Astrocyte of the spinal cord (primary cell): ENCODE results near the gene DISP3.

Experiments used
- DNase-seq: peaks from one replicate; pipeline ENCODE4 v3.0.0; 2011; ENCODE audit warnings: low read depth, low spot score
- H3K4me3 ChIP-seq: 2 replicates; pipeline ENCODE4 v1.5.1; 2011; ENCODE audit warnings: low read depth, mild to moderate bottlenecking, low read length, moderate library complexity
- CTCF ChIP-seq: IDR thresholded peaks from 2 replicates; pipeline ENCODE4 v1.5.1; 2012; ENCODE audit warnings: low read depth, mild to moderate bottlenecking, low read length, inconsistent platforms
- in situ Hi-C: cut with HindIII; loops from 2 replicates; pipeline ENCODE4 v1.10.0; 2017; ENCODE audit warnings: low sequenced_read_pairs

The DISP3 gene

GRCh38 chr1:11488966-11489625 is 10.1 kb downstream of the DISP3 start:
- TF ChIP-seq CTCF = no peak
- in situ Hi-C loops = no loop called here
- no peak for DNase-seq
- no peak overlapping the region for H3K4me3 ChIP-seq

DNA sequence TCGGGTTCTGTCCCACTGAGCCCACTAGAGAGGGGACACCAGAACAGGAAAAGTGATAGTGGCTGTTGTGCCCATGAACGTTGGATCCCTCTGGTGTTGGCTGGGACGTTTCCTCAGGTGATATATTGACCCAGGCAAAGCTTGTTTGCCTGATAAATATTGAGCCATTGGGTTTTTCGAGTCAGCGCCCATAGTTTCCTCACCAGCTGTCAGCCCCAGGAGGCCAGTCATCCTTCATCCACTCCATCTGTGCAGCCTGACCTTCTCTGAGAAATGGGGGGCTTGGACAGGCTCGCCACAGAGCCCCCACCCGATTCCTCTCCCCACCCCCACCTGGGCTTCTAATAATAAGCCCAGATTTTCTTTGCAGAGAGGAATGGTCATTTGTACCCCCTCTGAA is 13.3 kb downstream of the DISP3 start:
- no peak for TF ChIP-seq CTCF
- no peak overlapping the region for H3K4me3 ChIP-seq
- DNase-seq = no peak
- in situ Hi-C loops = no loop called here

DNA sequence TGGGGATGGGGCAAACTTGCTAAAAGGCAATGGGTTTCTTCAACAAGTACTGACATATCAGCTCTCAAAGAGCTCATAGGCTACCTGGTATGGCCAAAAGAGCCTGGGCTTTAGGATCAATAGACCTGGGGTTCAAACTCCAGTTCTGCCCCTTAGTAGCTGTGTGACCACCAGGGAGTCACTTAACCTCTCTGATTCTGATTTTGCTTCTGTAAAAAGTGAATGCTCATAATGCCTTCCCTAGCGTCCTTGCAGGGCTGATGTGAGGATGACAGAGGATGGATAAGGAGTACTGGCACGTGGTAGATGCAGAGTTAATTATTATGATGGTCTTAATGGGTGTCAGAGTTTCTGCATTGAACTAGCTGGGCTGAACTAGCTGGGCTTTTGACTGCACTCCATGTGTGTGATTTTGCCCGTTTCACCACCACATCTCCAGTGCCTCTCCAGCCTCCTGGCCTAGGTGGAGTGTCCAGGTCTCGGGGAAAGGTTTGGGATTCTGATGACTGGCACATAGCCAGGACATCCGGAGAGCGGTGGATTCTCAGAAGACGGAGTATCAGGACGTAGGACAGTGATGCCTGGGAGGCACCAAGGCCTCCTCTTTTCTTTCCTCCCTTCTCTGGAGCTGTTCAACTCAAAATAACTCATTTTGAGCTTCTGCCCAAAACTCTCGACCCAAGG is 15.2 kb downstream of the DISP3 start:
- in situ Hi-C loops = no loop called here
- no peak overlapping the region for H3K4me3 ChIP-seq
- no peak for TF ChIP-seq CTCF
- no peak for DNase-seq

DNA sequence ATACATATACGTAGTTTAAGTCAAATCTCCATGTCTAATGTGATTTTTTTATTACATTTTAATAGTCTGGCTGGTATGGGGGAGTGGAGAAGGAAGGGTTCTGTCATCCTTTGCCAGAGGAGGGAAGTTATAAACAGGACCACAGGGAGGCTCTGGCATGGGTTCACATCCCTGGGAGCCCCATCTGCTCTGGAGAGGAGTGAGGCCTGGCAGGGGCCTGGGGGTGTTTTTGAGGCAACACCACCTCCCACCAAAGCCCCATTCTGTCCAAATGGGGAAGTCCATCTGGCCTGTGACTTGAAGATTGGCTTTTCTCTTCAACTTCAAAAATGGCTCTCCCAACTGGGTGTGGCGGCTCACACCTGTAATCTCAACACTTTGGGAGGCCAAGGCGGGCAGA is 15.8 kb downstream of the DISP3 start:
- in situ Hi-C loops = no loop called here
- H3K4me3 ChIP-seq = no peak overlapping the region
- TF ChIP-seq CTCF = no peak
- DNase-seq = no peak

- no peak overlapping the region for H3K4me3 ChIP-seq
- no peak for TF ChIP-seq CTCF
- no peak for DNase-seq
- in situ Hi-C loops = no loop called here
Observed at GRCh38 chr1:11495579-11495978, 16.6 kb downstream of the DISP3 start.

DNA sequence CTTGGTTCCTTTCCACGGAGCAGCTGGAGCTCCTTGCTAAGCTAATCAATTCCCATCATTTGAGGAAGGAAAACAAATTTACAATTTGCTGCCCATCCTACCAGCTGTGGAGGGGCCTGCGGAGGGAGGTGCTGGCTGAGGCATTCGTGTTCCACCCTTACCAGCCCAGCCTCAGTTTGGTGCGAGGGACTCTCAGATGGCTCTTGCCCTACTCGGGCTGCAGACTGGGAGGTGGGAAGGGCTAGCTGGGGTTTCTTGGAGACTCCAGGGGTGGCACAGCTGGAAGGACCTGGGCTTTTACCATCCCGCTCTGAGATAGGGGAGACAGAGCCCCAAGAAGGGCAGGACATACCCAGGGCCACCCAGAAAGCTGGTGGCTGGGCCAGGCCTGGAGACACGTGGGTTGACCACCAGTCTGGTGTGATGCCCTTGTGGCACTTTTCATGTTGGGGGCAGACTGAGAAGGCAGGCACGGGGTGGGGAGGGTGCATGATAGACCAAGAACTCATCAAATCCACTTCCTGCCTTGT is 17.7 kb downstream of the DISP3 start:
- in situ Hi-C loops = no loop called here
- no peak for TF ChIP-seq CTCF

More for the DNA sequence above, 17.7 kb downstream of the DISP3 start:
- H3K4me3 ChIP-seq = no peak overlapping the region
- no peak for DNase-seq
